Hematopoietic multipotent progenitor cell treated with erythropoietin and hydrocortisone succinate and interleukin-3 and kit ligand, for 17 days (in vitro differentiated cells): ENCODE data around the gene C5AR1.
"Not testable (repeated sequence)": the region's sequence is repeated elsewhere in the genome, so short reads cannot be mapped to it uniquely, and the experiment has no call there.

Experiments used
- DNase-seq: peaks from one replicate; pipeline ENCODE4 v3.0.0-alpha.2; 2015; ENCODE audit warnings: low spot score

The C5AR1 gene

GRCh38 chr19:47331931-47332547, 22.4 kb downstream of the C5AR1 start, which contains the start of gene C5AR2:
C5AR2 (plus strand) TSS chr19:47332175; CDS start chr19:47340800, 8,625 bp downstream.
- peak; percentile 55 for DNase-seq

- DNase-seq: peak; percentile 69
Observed at GRCh38 chr19:47336765-47337718, 27.4 kb downstream of the C5AR1 start.

- DNase-seq: no peak
Observed at GRCh38 chr19:47339196-47339880, 29.7 kb downstream of the C5AR1 start.

GRCh38 chr19:47340477-47341208, 31.0 kb downstream of the C5AR1 start:
- DNase-seq: no peak

- DNase-seq: peak; percentile 27
Observed at GRCh38 chr19:47341734-47342133, 32.1 kb downstream of the C5AR1 start.

GRCh38 chr19:47343194-47343802, 33.6 kb downstream of the C5AR1 start:
- no peak for DNase-seq

GRCh38 chr19:47344425-47344824, 34.8 kb downstream of the C5AR1 start:
- no peak for DNase-seq

- DNase-seq: not testable (repeated sequence)
Observed at GRCh38 chr19:47346024-47346423, 36.4 kb downstream of the C5AR1 start.

- peak; percentile 100 for DNase-seq
Observed at GRCh38 chr19:47348819-47349795, 39.4 kb downstream of the C5AR1 start, which contains the start of gene DHX34. DHX34 (plus strand) TSS chr19:47349315; CDS start chr19:47353031, 3,716 bp downstream.

- no peak for DNase-seq
Observed at GRCh38 chr19:47350630-47351029, 41.0 kb downstream of the C5AR1 start.

GRCh38 chr19:47351548-47351947, 41.9 kb downstream of the C5AR1 start:
- no peak for DNase-seq

GRCh38 chr19:47352095-47352494, 42.4 kb downstream of the C5AR1 start:
- DNase-seq: peak; percentile 51

GRCh38 chr19:47353307-47353712, 43.6 kb downstream of the C5AR1 start:
- DNase-seq: no peak

GRCh38 chr19:47356900-47357299, 47.2 kb downstream of the C5AR1 start:
- DNase-seq: no peak

GRCh38 chr19:47357788-47358680, 48.4 kb downstream of the C5AR1 start:
- no peak for DNase-seq

GRCh38 chr19:47358936-47359335, 49.3 kb downstream of the C5AR1 start:
- DNase-seq: no peak

GRCh38 chr19:47362321-47362720, 52.7 kb downstream of the C5AR1 start:
- DNase-seq: no peak

GRCh38 chr19:47363758-47364531, 54.3 kb downstream of the C5AR1 start:
- no peak for DNase-seq
